GM12873 (cell line): Measurements from ENCODE around the gene SH3TC1.

Experiments used
- CTCF ChIP-seq: IDR thresholded peaks from 2 replicates; pipeline ENCODE4 v1.5.1; 2012; ENCODE audit warnings: low read depth, mild to moderate bottlenecking, moderate library complexity, low read length, control low read depth; ENCODE audit not compliant: insufficient read depth; ENCODE audit errors: missing control alignments

Gene SH3TC1

GRCh38 chr4:8235686-8236085 is 36.6 kb downstream of the SH3TC1 start:
- no peak for TF ChIP-seq CTCF

- TF ChIP-seq CTCF: no peak
Observed at GRCh38 chr4:8236106-8236919, 37.2 kb downstream of the SH3TC1 start.

GRCh38 chr4:8236920-8237195 is 37.8 kb downstream of the SH3TC1 start:
- TF ChIP-seq CTCF: no peak

GRCh38 chr4:8237256-8237989 is 38.3 kb downstream of the SH3TC1 start:
- no peak for TF ChIP-seq CTCF

GRCh38 chr4:8238036-8238511 is 39.0 kb downstream of the SH3TC1 start:
- no peak for TF ChIP-seq CTCF

- peak; percentile 8 for TF ChIP-seq CTCF
Observed at GRCh38 chr4:8238515-8239053, 39.5 kb downstream of the SH3TC1 start.

- TF ChIP-seq CTCF: no peak
Observed at GRCh38 chr4:8239226-8239625, 40.1 kb downstream of the SH3TC1 start.
